Endothelial cell of umbilical vein (primary cell): ENCODE results near the gene DISP3. TPM values are rescaled to one million over a fixed set of nuclear protein-coding genes. Genes with fewer than 3 reads are reported as not detected.

ENCODE experiments used
- BruUV-seq: library from RNA; stranded (reverse); fragments of 400-500 nt; replicated peaks from 2 replicates; lab custom pipeline; 2021; lab: Mats Ljungman, UMichigan
- CTCF ChIA-PET: fragments of 300-600, 350-600 bp; sonication (Branson Sonifier 250); formaldehyde crosslinking; loops from one replicate; lab custom pipeline; 2021; ENCODE audit warnings: antibody characterized with exemption, inconsistent platforms; lab: Charles Lee
- POLR2A ChIA-PET: fragments of 300-600, 350-600 bp; sonication (Branson Sonifier 250); formaldehyde crosslinking; loops from one replicate; lab custom pipeline; 2021; ENCODE audit warnings: antibody characterized with exemption, inconsistent platforms; lab: Charles Lee
- DNase-seq: peaks from one replicate; pipeline ENCODE4 v3.0.0-alpha.2; 2011; ENCODE audit warnings: low read depth, low spot score
- FAIRE-seq: peaks from 2 replicates; lab custom pipeline; 2011; peaks lifted over from hg19 to GRCh38; lab: Jason Lieb, UNC
- H2AFZ ChIP-seq: 2 replicates; pipeline ENCODE4 v1.6.0; 2012; ENCODE audit warnings: low read depth, low read length, control low read depth, inconsistent platforms
- H3K27ac ChIP-seq: 2 replicates; pipeline ENCODE4 v1.5.1; 2011; ENCODE audit warnings: low read depth, mild to moderate bottlenecking, control low read depth, low read length, moderate library complexity; ENCODE audit not compliant: insufficient read depth
- H3K27me3 ChIP-seq, 2 experiments: 2 replicates each; pipeline versions ENCODE4 v1.6.0 to v1.6.1; 2011; ENCODE audit warnings: low read length in 2 of 2, mixed read lengths in 1 of 2; ENCODE audit not compliant: control insufficient read depth in 2 of 2, insufficient read depth in 2 of 2
- H3K36me3 ChIP-seq, 2 experiments: 2 replicates in 1 of 2; 3 replicates in 1 of 2; pipeline ENCODE4 v1.5.1; 2011; ENCODE audit warnings: low read length in 2 of 2, mild to moderate bottlenecking in 1 of 2, moderate library complexity in 1 of 2; ENCODE audit not compliant: control insufficient read depth in 2 of 2, insufficient read depth in 2 of 2; ENCODE audit errors: extremely low read depth in 1 of 2
- H3K4me1 ChIP-seq: 3 replicates; pipeline ENCODE4 v1.5.1; 2011; ENCODE audit warnings: mild to moderate bottlenecking, low read length; ENCODE audit not compliant: control insufficient read depth, insufficient read depth; ENCODE audit errors: extremely low read depth
- H3K4me2 ChIP-seq: 2 replicates; pipeline ENCODE4 v1.6.1; 2011; ENCODE audit warnings: low read length, control low read depth, mixed read lengths; ENCODE audit not compliant: insufficient read depth
- H3K4me3 ChIP-seq, 3 experiments: fragments of 200-600 bp in 1 of 3; sonication (generic), shearing (Covaris generic) in 1 of 3; replicated peaks in 1 of 3; 2 replicates each; pipeline ENCODE4 v1.5.1; 2011 to 2016; ENCODE audit warnings: control low read depth in 3 of 3, low read length in 3 of 3, mild to moderate bottlenecking in 2 of 3, inconsistent platforms in 1 of 3, low read depth in 1 of 3, moderate library complexity in 1 of 3; ENCODE audit not compliant: insufficient read depth in 1 of 3
- H3K79me2 ChIP-seq: 2 replicates; pipeline ENCODE4 v1.6.0; 2012; ENCODE audit warnings: low read length, inconsistent platforms; ENCODE audit not compliant: control insufficient read depth, insufficient read depth
- H3K9ac ChIP-seq: replicated peaks from 2 replicates; pipeline ENCODE3; 2011; ENCODE audit warnings: low read length, control low read depth; ENCODE audit not compliant: insufficient read depth; ENCODE audit errors: extremely low read depth
- H3K9me1 ChIP-seq: replicated peaks from 3 replicates; pipeline ENCODE4 v1.6.0; 2011; ENCODE audit warnings: mild to moderate bottlenecking, low read length; ENCODE audit not compliant: control insufficient read depth, insufficient read depth; ENCODE audit errors: extremely low read depth
- H3K9me3 ChIP-seq: replicated peaks from 2 replicates; pipeline ENCODE4 v1.5.1; 2012; ENCODE audit warnings: low read length, inconsistent platforms; ENCODE audit not compliant: control insufficient read depth, insufficient read depth
- H4K20me1 ChIP-seq: replicated peaks from 2 replicates; pipeline ENCODE3; 2011; ENCODE audit warnings: mild to moderate bottlenecking, low read length; ENCODE audit not compliant: control insufficient read depth, insufficient read depth; ENCODE audit errors: extremely low read depth
- EZH2 ChIP-seq: IDR thresholded peaks from 2 replicates; pipeline ENCODE4 v1.6.1; 2012; ENCODE audit warnings: borderline replicate concordance, low read depth, mild to moderate bottlenecking, moderate library complexity, low read length, inconsistent platforms; ENCODE audit not compliant: severe bottlenecking
- FOS ChIP-seq: IDR thresholded peaks from 2 replicates; pipeline ENCODE4 v1.6.1; 2011; ENCODE audit warnings: mild to moderate bottlenecking, low read length, moderate library complexity, borderline replicate concordance; ENCODE audit not compliant: insufficient read depth
- GATA2 ChIP-seq: IDR thresholded peaks from 2 replicates; pipeline ENCODE4 v1.7.0; 2011; ENCODE audit warnings: low read depth, mild to moderate bottlenecking, moderate library complexity, mixed read lengths, low read length; ENCODE audit not compliant: insufficient read length, insufficient read depth
- JUN ChIP-seq: IDR thresholded peaks from 2 replicates; pipeline ENCODE4 v1.6.1; 2011; ENCODE audit warnings: borderline replicate concordance, low read depth; ENCODE audit not compliant: insufficient read length, insufficient read depth
- MYC ChIP-seq: IDR thresholded peaks from one replicate; pipeline ENCODE4 v1.6.1; 2011; ENCODE audit warnings: mild to moderate bottlenecking, low read depth, low read length
- POLR2A ChIP-seq: IDR thresholded peaks from 2 replicates; pipeline ENCODE4 v1.6.1; 2012; ENCODE audit warnings: low read depth, mild to moderate bottlenecking, control low read depth, low read length
- POLR2AphosphoS5 ChIP-seq: IDR thresholded peaks from 2 replicates; pipeline ENCODE4 v1.6.1; 2012; ENCODE audit warnings: low read depth, mild to moderate bottlenecking, control low read depth, low read length, moderate library complexity; ENCODE audit not compliant: insufficient read depth
- dilution Hi-C: fragments of 300-500 bp; cut with MboI; formaldehyde crosslinking; loops from one replicate; pipeline ENCODE4 v1.15.0; 2019; ENCODE audit warnings: low sequenced_read_pairs; ENCODE audit not compliant: extremely low pct_ligation_motif_present
- intact Hi-C: fragments of 100-400 bp; cut with micrococcal nuclease; formaldehyde crosslinking; loops from one replicate; pipeline ENCODE4 v1.10.0; 2022
- polyA plus RNA-seq, 4 experiments: library from polyadenylated mRNA; depleted of rRNA in 3 of 4; stranded (reverse) in 3 of 4; unstranded in 1 of 4; fragments of >200 nt; gene quantifications; 2 replicates each; pipeline versions ENCODE4 v1.2.1 to v1.2.3, GENCODE V29; 2011 to 2012; ENCODE audit warnings: missing spikeins in 1 of 4
- total RNA-seq: library from RNA; stranded (reverse); gene quantifications from 2 replicates; pipeline ENCODE4 v1.2.3, GENCODE V29; 2021
- TF ChIP-seq, protein P1 (sequence below): IDR thresholded peaks from 2 replicates; pipeline ENCODE4 v1.6.1; 2011; ENCODE audit not compliant: insufficient read depth, insufficient read length
- TF ChIP-seq, protein P2 (sequence below), 2 donors: IDR thresholded peaks; 1 replicate in 1 of 2; 2 replicates in 1 of 2; pipeline ENCODE4 v1.5.1; 2011; ENCODE audit warnings: low read length in 2 of 2, mild to moderate bottlenecking in 2 of 2, moderate library complexity in 2 of 2, control low read depth in 1 of 2, inconsistent platforms in 1 of 2, low read depth in 1 of 2; ENCODE audit not compliant: insufficient read depth in 1 of 2; ENCODE audit errors: extremely low read depth in 1 of 2

The DISP3 gene
- total and polyA plus RNA-seq, 2 donors (not counting 3 experiments of a cell fraction or from before 2014, with no cell fraction given) = 0.26 to 0.49 TPM

DNA sequence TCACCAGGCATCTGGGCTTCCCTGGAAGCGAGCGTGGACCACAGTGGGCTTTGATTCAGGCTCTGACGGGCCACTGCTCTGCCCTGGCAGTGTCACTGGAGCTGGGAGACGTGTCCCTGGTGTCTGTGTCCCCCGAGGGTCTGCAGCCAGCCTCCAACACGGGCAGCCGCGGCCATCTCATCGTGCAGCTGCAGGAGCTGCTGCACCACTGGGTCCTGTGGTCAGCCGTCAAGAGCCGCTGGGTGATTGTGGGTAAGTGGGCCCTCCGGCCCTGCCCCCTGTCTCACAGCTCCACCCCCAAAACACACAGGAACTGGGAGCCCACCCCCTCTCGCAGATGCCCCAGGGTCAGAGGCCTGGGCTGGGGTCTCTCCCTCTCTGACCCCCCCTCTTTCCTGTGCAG is 40.7 kb downstream of the DISP3 start:
- FAIRE-seq (no peak), DNase-seq (no peak)
- H3K9ac ChIP-seq = no peak overlapping the region
- no peak overlapping the region for H2AFZ ChIP-seq
- no peak overlapping the region for H3K4me2 ChIP-seq
- ChIA-PET CTCF (no interaction called here), POLR2A (no interaction called here)
- no peaks in the 10 kb centered on the region for H3K36me3 ChIP-seq
- dilution Hi-C loops = no loop called here
- no peaks in the 10 kb centered on the region for H3K79me2 ChIP-seq
- no peaks in the 10 kb centered on the region for H3K27me3 ChIP-seq
- H3K4me3 ChIP-seq = no peak overlapping the region
- BruUV-seq = no TSS peak
- no peaks in the 10 kb centered on the region for H3K4me1 ChIP-seq
- no peak for TF ChIP-seq JUN
- TF ChIP-seq EZH2 = no peak
- TF ChIP-seq GATA2 = no peak
- no peak for TF ChIP-seq MYC
- TF ChIP-seq POLR2AphosphoS5 = no peak
- TF ChIP-seq POLR2A = no peak
- TF ChIP-seq, protein P1, sequence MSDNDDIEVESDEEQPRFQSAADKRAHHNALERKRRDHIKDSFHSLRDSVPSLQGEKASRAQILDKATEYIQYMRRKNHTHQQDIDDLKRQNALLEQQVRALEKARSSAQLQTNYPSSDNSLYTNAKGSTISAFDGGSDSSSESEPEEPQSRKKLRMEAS = no peak
- TF ChIP-seq FOS = no peak
- TF ChIP-seq, protein P2, sequence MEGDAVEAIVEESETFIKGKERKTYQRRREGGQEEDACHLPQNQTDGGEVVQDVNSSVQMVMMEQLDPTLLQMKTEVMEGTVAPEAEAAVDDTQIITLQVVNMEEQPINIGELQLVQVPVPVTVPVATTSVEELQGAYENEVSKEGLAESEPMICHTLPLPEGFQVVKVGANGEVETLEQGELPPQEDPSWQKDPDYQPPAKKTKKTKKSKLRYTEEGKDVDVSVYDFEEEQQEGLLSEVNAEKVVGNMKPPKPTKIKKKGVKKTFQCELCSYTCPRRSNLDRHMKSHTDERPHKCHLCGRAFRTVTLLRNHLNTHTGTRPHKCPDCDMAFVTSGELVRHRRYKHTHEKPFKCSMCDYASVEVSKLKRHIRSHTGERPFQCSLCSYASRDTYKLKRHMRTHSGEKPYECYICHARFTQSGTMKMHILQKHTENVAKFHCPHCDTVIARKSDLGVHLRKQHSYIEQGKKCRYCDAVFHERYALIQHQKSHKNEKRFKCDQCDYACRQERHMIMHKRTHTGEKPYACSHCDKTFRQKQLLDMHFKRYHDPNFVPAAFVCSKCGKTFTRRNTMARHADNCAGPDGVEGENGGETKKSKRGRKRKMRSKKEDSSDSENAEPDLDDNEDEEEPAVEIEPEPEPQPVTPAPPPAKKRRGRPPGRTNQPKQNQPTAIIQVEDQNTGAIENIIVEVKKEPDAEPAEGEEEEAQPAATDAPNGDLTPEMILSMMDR (IDR thresholded peaks at IDR 0.05; ENCODE audit: extremely low read depth in 1 of 2, insufficient read depth in 1 of 2, low read depth in 1 of 2, low read length in 2 of 2) = no peak
- H3K9me1 ChIP-seq = no peaks in the 10 kb centered on the region
- no peaks in the 10 kb centered on the region for H4K20me1 ChIP-seq
- intact Hi-C loops = no loop called here
- H3K9me3 ChIP-seq = no peaks in the 10 kb centered on the region
- H3K27ac ChIP-seq = no peak overlapping the region
